Mesodermal cell (in vitro differentiated cells): Measurements from ENCODE around the gene MTA3.

Source experiments
- H3K27ac ChIP-seq: 2 replicates; pipeline ENCODE4 v1.7.0; 2013; ENCODE audit warnings: mild to moderate bottlenecking, low read depth, low read length, moderate library complexity; ENCODE audit not compliant: severe bottlenecking
- H3K36me3 ChIP-seq: 2 replicates; pipeline ENCODE4 v1.7.1; 2013; ENCODE audit warnings: mild to moderate bottlenecking, low read length, moderate library complexity; ENCODE audit not compliant: control insufficient read depth, insufficient read depth
- H3K4me1 ChIP-seq: one replicate; pipeline ENCODE4 v1.7.1; 2013; ENCODE audit warnings: mild to moderate bottlenecking, low read length; ENCODE audit not compliant: insufficient read depth, control insufficient read depth, poor library complexity, severe bottlenecking
- H3K4me3 ChIP-seq: 2 replicates; pipeline ENCODE4 v1.7.0; 2013; ENCODE audit warnings: low read length, control low read depth, mild to moderate bottlenecking; ENCODE audit not compliant: insufficient read depth, poor library complexity, severe bottlenecking; ENCODE audit errors: extremely low read depth
- H3K9me3 ChIP-seq: 2 replicates; pipeline ENCODE4 v1.7.1; 2013; ENCODE audit warnings: mild to moderate bottlenecking, low read length, moderate library complexity; ENCODE audit not compliant: control insufficient read depth
- WGBS, 2 experiments: methylation state at CpG; one replicate each; pipeline ENCODE4 v1.1.5; 2013; ENCODE audit warnings: missing lambda C conversion rate in 2 of 2; ENCODE audit not compliant: insufficient coverage in 2 of 2; 5-methylcytosine and 5-hydroxymethylcytosine counted together

MTA3 gene

GRCh38 chr2:42794271-42795046, 226.0 kb downstream of the MTA3 start:
- Histone ChIP-seq H3K4me3 (peak overlapping the region; percentile 60), H3K4me1 (peaks cover 21% of the 10 kb centered on the region), H3K27ac (peak overlapping the region; percentile 89), H3K9me3 (peaks cover 3% of the 10 kb centered on the region), H3K36me3 (peaks cover 7% of the 10 kb centered on the region)
- WGBS, 2 experiments: 48 to 64% methylated on average over 5 to 7 of the region's 8 CpGs

- Histone ChIP-seq H3K36me3 (peaks cover 7% of the 10 kb centered on the region), H3K4me3 (no peak overlapping the region), H3K27ac (no peak overlapping the region), H3K4me1 (peaks cover 21% of the 10 kb centered on the region), H3K9me3 (peaks cover 3% of the 10 kb centered on the region)
- 92 to 100% methylated on average over 1 to 4 of the region's 6 CpGs for WGBS, 2 experiments
These were observed 226.8 kb downstream of the MTA3 start for GRCh38 chr2:42795275-42795674.

GRCh38 chr2:42795841-42796301, 227.4 kb downstream of the MTA3 start:
- Histone ChIP-seq H3K4me3 (no peak overlapping the region), H3K9me3 (peaks cover 3% of the 10 kb centered on the region), H3K36me3 (peaks cover 7% of the 10 kb centered on the region), H3K4me1 (peaks cover 21% of the 10 kb centered on the region), H3K27ac (no peak overlapping the region)
- WGBS, 2 experiments: 44 to 100% methylated on average over 1 to 2 of the region's 3 CpGs

GRCh38 chr2:42796427-42797248, 228.2 kb downstream of the MTA3 start:
- 100% methylated on average over 1 to 2 of the region's 7 CpGs for WGBS, 2 experiments
- H3K27ac ChIP-seq: no peak overlapping the region

GRCh38 chr2:42797281-42797680, 228.8 kb downstream of the MTA3 start:
- Histone ChIP-seq H3K27ac (no peak overlapping the region), H3K36me3 (peaks cover 7% of the 10 kb centered on the region), H3K9me3 (peaks cover 3% of the 10 kb centered on the region), H3K4me1 (peaks cover 14% of the 10 kb centered on the region), H3K4me3 (no peak overlapping the region)
- WGBS, 2 experiments: 82% methylated on average over 6 of the region's 6 CpGs

More at GRCh38 chr2:42796427-42797248, 228.2 kb downstream of the MTA3 start:
- H3K36me3 ChIP-seq: peaks cover 7% of the 10 kb centered on the region
- peaks cover 3% of the 10 kb centered on the region for H3K9me3 ChIP-seq
- H3K4me3 ChIP-seq: no peak overlapping the region
- peaks cover 18% of the 10 kb centered on the region for H3K4me1 ChIP-seq

GRCh38 chr2:42799881-42800280, 231.4 kb downstream of the MTA3 start:
- 100% methylated on average over 2 of the region's 4 CpGs; no CpG with 5 or more reads in 1 of the 2 experiments for WGBS, 2 experiments
- peaks cover 7% of the 10 kb centered on the region for H3K4me1 ChIP-seq
- H3K27ac ChIP-seq: no peak overlapping the region
- H3K36me3 ChIP-seq: peaks cover 7% of the 10 kb centered on the region
- no peak overlapping the region for H3K4me3 ChIP-seq
- H3K9me3 ChIP-seq: peaks cover 3% of the 10 kb centered on the region

GRCh38 chr2:42800461-42800962, 232.1 kb downstream of the MTA3 start:
- peaks cover 7% of the 10 kb centered on the region for H3K36me3 ChIP-seq
- H3K4me1 ChIP-seq: peaks cover 7% of the 10 kb centered on the region
- peaks cover 3% of the 10 kb centered on the region for H3K9me3 ChIP-seq
- 88 to 93% methylated on average over 3 of the region's 4 CpGs for WGBS, 2 experiments
- H3K4me3 ChIP-seq: no peak overlapping the region
- no peak overlapping the region for H3K27ac ChIP-seq

GRCh38 chr2:42800981-42801380, 232.5 kb downstream of the MTA3 start:
- Histone ChIP-seq H3K4me3 (no peak overlapping the region), H3K4me1 (peaks cover 3% of the 10 kb centered on the region), H3K27ac (no peak overlapping the region), H3K9me3 (no peaks in the 10 kb centered on the region), H3K36me3 (peaks cover 7% of the 10 kb centered on the region)
- 88% methylated on average over 1 of the region's 2 CpGs; no CpG with 5 or more reads in 1 of the 2 experiments for whole genome bisulfite sequencing, 2 experiments

- H3K36me3 ChIP-seq: peaks cover 4% of the 10 kb centered on the region
- no peaks in the 10 kb centered on the region for H3K4me1 ChIP-seq
- WGBS, 2 experiments: 60 to 85% methylated on average over 1 to 2 of the region's 4 CpGs
- H3K4me3 ChIP-seq: no peak overlapping the region
- H3K9me3 ChIP-seq: no peaks in the 10 kb centered on the region
- H3K27ac ChIP-seq: no peak overlapping the region
These were observed 232.9 kb downstream of the MTA3 start for GRCh38 chr2:42801381-42801780.

- Histone ChIP-seq H3K4me3 (no peak overlapping the region), H3K36me3 (no peaks in the 10 kb centered on the region), H3K27ac (no peak overlapping the region), H3K4me1 (no peaks in the 10 kb centered on the region), H3K9me3 (no peaks in the 10 kb centered on the region)
- whole genome bisulfite sequencing, 2 experiments: 90 to 92% methylated on average over 3 to 4 of the region's 6 CpGs
These were observed 233.7 kb downstream of the MTA3 start for GRCh38 chr2:42802150-42802549.
